ENCODE results near the gene PDE5A.
"Not testable (repeated sequence)": the region's sequence is repeated elsewhere in the genome, so short reads cannot be mapped to it uniquely, and the experiment has no call there.

Gene PDE5A

DNA sequence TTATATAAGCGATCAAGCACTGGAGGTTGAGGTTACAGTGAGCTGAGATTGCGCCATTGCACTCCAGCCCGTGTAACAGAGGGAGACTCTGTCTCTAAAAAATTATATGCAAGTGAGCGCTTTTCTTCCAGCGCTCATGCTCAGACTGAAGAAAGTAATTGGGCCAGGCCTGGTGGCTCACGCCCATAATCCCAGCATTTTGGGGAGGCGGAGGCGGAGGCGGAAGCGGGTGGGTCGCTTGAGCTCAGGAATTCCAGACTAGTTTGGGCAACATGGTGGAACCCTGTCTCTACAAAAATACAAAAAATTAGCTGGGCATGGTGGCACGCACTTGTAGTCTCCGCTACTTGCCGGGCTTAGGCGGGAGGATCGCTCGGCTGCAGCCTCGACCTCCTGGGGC is 172.9 kb downstream of the PDE5A start:
- H3K4me1 ChIP-seq (ENCODE audit: insufficient read depth, low read length); H3K27me3 ChIP-seq (ENCODE audit: control insufficient read depth in 1 of 2, insufficient read depth in 2 of 2, low read length in 2 of 2); H3K9ac ChIP-seq (ENCODE audit: low read length); H3K9me3 ChIP-seq (ENCODE audit: low read length); H3K4me3 ChIP-seq (ENCODE audit: low read depth in 1 of 2, low read length in 2 of 2); H3K36me3 ChIP-seq (ENCODE audit: insufficient read depth, low read length); H3K27ac ChIP-seq (ENCODE audit: low read depth, low read length): not testable (repeated sequence)

- H3K36me3 ChIP-seq (ENCODE audit: insufficient read depth, low read length); H3K27me3 ChIP-seq (ENCODE audit: control insufficient read depth in 1 of 2, insufficient read depth in 2 of 2, low read length in 2 of 2): not testable (repeated sequence)
- H3K27ac ChIP-seq (ENCODE audit: low read depth, low read length) = peak overlapping the region; percentile 73
These were observed 173.9 kb downstream of the PDE5A start for GRCh38 chr4:119454491-119455270.

GRCh38 chr4:119454151-119454490 is 174.5 kb downstream of the PDE5A start:
- Histone ChIP-seq H3K27ac (ENCODE audit: low read depth, low read length) (peak overlapping the region; percentile 73), H3K4me3 (ENCODE audit: low read depth in 1 of 2, low read length in 2 of 2) (peak overlapping the region; percentile 45 to 71)
- not testable (repeated sequence) for H3K9me3 ChIP-seq (ENCODE audit: low read length); H3K4me1 ChIP-seq (ENCODE audit: insufficient read depth, low read length); H3K27me3 ChIP-seq (ENCODE audit: control insufficient read depth in 1 of 2, insufficient read depth in 2 of 2, low read length in 2 of 2); H3K36me3 ChIP-seq (ENCODE audit: insufficient read depth, low read length); H3K9ac ChIP-seq (ENCODE audit: low read length)

More at GRCh38 chr4:119454491-119455270, 173.9 kb downstream of the PDE5A start:
- H3K4me3 ChIP-seq (ENCODE audit: low read depth in 1 of 2, low read length in 2 of 2) = peak overlapping the region; percentile 45 to 71
- H3K9ac ChIP-seq (ENCODE audit: low read length); H3K4me1 ChIP-seq (ENCODE audit: insufficient read depth, low read length); H3K9me3 ChIP-seq (ENCODE audit: low read length): not testable (repeated sequence)

GRCh38 chr4:119453286-119453685 is 175.3 kb downstream of the PDE5A start:
- H3K9ac ChIP-seq (ENCODE audit: low read length) = not testable (repeated sequence)

GRCh38 chr4:119449851-119450250 is 178.8 kb downstream of the PDE5A start:
- not testable (repeated sequence) for H3K4me1 ChIP-seq (ENCODE audit: insufficient read depth, low read length); H3K4me3 ChIP-seq (ENCODE audit: low read depth in 1 of 2, low read length in 2 of 2); H3K9me3 ChIP-seq (ENCODE audit: low read length); H3K9ac ChIP-seq (ENCODE audit: low read length); H3K36me3 ChIP-seq (ENCODE audit: insufficient read depth, low read length); H3K27me3 ChIP-seq (ENCODE audit: control insufficient read depth in 1 of 2, insufficient read depth in 2 of 2, low read length in 2 of 2); H3K27ac ChIP-seq (ENCODE audit: low read depth, low read length)

More at GRCh38 chr4:119453286-119453685, 175.3 kb downstream of the PDE5A start:
- not testable (repeated sequence) for H3K27me3 ChIP-seq (ENCODE audit: control insufficient read depth in 1 of 2, insufficient read depth in 2 of 2, low read length in 2 of 2); H3K4me3 ChIP-seq (ENCODE audit: low read depth in 1 of 2, low read length in 2 of 2); H3K4me1 ChIP-seq (ENCODE audit: insufficient read depth, low read length); H3K27ac ChIP-seq (ENCODE audit: low read depth, low read length); H3K36me3 ChIP-seq (ENCODE audit: insufficient read depth, low read length); H3K9me3 ChIP-seq (ENCODE audit: low read length)

Measured in muscle layer of colon (tissue), 2 donors.